Measurements from ENCODE around the gene NAA50.
A peak's percentile ranks its signal among the peaks of the same experiment; 100 is the strongest.

The NAA50 gene

DNA sequence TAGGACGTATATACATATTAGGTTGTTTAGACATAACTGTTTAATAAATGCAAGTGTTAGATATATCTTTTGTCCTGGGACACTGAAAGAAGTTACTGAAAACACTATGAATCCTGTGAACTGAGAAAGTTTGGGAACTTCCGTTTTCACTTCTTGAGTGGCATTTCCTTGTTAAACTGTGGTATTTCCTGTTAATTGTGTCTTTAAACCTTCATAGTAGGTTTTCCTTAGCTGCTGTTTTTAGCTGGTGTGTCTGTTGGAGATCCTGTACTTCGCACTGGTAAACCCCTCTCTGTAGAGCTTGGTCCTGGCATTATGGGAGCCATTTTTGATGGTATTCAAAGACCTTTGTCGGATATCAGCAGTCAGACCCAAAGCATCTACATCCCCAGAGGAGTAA lies 37.9 kb upstream of the NAA50 start (continued):
- TF ChIP-seq ZNF629 (tag by site-specific recombination; IDR thresholded peaks at IDR 0.05) (no peak), ZBTB21 (tag by site-specific recombination; IDR thresholded peaks at IDR 0.05) (no peak), ZNF426 (tag by site-specific recombination; IDR thresholded peaks at IDR 0.05) (no peak), MZF1 (tag by site-specific recombination; IDR thresholded peaks at IDR 0.05; ENCODE audit: borderline replicate concordance) (no peak), ZNF169 (tag by site-specific recombination; IDR thresholded peaks at IDR 0.05) (no peak), ZNF621 (tag by site-specific recombination; IDR thresholded peaks at IDR 0.05) (no peak), RBAK (tag by site-specific recombination; IDR thresholded peaks at IDR 0.05) (no peak), ZNF202 (tag by site-specific recombination; IDR thresholded peaks at IDR 0.05; ENCODE audit: borderline replicate concordance) (no peak), ZNF19 (tag by site-specific recombination; IDR thresholded peaks at IDR 0.05; ENCODE audit: low read depth) (no peak)
- TF ChIP-seq, protein P1, sequence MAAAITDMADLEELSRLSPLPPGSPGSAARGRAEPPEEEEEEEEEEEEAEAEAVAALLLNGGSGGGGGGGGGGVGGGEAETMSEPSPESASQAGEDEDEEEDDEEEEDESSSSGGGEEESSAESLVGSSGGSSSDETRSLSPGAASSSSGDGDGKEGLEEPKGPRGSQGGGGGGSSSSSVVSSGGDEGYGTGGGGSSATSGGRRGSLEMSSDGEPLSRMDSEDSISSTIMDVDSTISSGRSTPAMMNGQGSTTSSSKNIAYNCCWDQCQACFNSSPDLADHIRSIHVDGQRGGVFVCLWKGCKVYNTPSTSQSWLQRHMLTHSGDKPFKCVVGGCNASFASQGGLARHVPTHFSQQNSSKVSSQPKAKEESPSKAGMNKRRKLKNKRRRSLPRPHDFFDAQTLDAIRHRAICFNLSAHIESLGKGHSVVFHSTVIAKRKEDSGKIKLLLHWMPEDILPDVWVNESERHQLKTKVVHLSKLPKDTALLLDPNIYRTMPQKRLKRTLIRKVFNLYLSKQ (tag by site-specific recombination; IDR thresholded peaks at IDR 0.05; ENCODE audit: borderline replicate concordance): no peak

DNA sequence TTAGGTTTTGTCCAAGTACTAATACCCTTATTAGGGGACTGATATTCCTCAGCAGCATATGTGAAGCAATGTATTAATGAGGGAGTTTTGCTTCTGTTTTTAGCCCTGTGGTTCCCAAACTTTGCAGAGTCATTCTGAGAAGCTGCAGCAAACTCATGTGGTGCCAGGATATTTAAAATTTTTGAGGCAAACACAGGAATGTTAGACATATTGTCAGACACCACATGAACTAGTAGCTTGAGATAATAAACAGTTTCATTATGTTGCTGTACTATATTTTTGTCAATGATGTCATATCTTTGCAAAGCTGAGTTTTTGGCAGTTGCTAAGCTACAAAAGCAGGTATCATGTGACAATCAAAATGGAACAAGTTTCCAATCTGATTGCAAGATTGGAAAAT lies 37.4 kb upstream of the NAA50 start:
- Histone ChIP-seq H3K36me3 (ENCODE audit: control insufficient read depth in 2 of 2, insufficient read depth in 1 of 2, low read length in 2 of 2) (peaks cover 4 to 15% of the 10 kb centered on the region in 2 experiments; a peak in 2 of 3 replicates), H3K4me1 (ENCODE audit: control insufficient read depth, insufficient read depth, low read length) (no peaks in the 10 kb centered on the region), H3K4me3 (ENCODE audit: low read depth, low read length) (no peak overlapping the region), H3K9me3 (ENCODE audit: control insufficient read depth, insufficient read depth, low read depth, low read length) (no peaks in the 10 kb centered on the region), H3K27ac (ENCODE audit: extremely low read depth, low read depth, low read length) (no peak overlapping the region)
- no peak for TF ChIP-seq ZNF114 (tag by site-specific recombination; IDR thresholded peaks at IDR 0.05)
- TF ChIP-seq ZNF558 (tag by site-specific recombination; IDR thresholded peaks at IDR 0.05): no peak
- TF ChIP-seq ZNF391 (tag by site-specific recombination; IDR thresholded peaks at IDR 0.05; ENCODE audit: borderline replicate concordance, low read depth): no peak
- TF ChIP-seq, protein P2, sequence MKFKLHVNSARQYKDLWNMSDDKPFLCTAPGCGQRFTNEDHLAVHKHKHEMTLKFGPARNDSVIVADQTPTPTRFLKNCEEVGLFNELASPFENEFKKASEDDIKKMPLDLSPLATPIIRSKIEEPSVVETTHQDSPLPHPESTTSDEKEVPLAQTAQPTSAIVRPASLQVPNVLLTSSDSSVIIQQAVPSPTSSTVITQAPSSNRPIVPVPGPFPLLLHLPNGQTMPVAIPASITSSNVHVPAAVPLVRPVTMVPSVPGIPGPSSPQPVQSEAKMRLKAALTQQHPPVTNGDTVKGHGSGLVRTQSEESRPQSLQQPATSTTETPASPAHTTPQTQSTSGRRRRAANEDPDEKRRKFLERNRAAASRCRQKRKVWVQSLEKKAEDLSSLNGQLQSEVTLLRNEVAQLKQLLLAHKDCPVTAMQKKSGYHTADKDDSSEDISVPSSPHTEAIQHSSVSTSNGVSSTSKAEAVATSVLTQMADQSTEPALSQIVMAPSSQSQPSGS (tag by site-specific recombination; IDR thresholded peaks at IDR 0.05; ENCODE audit: low read depth): peak; percentile 82
- 0 out of 2 replicates have a peak, but pooled peaks have one; percentile 32 for TF ChIP-seq GFI1B (tag by site-specific recombination; IDR thresholded peaks at IDR 0.05)
- TF ChIP-seq ZNF202 (tag by site-specific recombination; IDR thresholded peaks at IDR 0.05; ENCODE audit: borderline replicate concordance): no peak
- TF ChIP-seq, protein P3, sequence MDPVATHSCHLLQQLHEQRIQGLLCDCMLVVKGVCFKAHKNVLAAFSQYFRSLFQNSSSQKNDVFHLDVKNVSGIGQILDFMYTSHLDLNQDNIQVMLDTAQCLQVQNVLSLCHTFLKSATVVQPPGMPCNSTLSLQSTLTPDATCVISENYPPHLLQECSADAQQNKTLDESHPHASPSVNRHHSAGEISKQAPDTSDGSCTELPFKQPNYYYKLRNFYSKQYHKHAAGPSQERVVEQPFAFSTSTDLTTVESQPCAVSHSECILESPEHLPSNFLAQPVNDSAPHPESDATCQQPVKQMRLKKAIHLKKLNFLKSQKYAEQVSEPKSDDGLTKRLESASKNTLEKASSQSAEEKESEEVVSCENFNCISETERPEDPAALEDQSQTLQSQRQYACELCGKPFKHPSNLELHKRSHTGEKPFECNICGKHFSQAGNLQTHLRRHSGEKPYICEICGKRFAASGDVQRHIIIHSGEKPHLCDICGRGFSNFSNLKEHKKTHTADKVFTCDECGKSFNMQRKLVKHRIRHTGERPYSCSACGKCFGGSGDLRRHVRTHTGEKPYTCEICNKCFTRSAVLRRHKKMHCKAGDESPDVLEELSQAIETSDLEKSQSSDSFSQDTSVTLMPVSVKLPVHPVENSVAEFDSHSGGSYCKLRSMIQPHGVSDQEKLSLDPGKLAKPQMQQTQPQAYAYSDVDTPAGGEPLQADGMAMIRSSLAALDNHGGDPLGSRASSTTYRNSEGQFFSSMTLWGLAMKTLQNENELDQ (tag by site-specific recombination; IDR thresholded peaks at IDR 0.05; ENCODE audit: low read depth): no peak
- TF ChIP-seq KLF9 (tag by site-specific recombination; IDR thresholded peaks at IDR 0.05; ENCODE audit: low read depth): no peak
- no peak for TF ChIP-seq RBAK (tag by site-specific recombination; IDR thresholded peaks at IDR 0.05)
- peak; percentile 48; the same call in 1 of the 2 replicates for TF ChIP-seq OSR2 (tag by site-specific recombination; IDR thresholded peaks at IDR 0.05)
- TF ChIP-seq, protein P4, sequence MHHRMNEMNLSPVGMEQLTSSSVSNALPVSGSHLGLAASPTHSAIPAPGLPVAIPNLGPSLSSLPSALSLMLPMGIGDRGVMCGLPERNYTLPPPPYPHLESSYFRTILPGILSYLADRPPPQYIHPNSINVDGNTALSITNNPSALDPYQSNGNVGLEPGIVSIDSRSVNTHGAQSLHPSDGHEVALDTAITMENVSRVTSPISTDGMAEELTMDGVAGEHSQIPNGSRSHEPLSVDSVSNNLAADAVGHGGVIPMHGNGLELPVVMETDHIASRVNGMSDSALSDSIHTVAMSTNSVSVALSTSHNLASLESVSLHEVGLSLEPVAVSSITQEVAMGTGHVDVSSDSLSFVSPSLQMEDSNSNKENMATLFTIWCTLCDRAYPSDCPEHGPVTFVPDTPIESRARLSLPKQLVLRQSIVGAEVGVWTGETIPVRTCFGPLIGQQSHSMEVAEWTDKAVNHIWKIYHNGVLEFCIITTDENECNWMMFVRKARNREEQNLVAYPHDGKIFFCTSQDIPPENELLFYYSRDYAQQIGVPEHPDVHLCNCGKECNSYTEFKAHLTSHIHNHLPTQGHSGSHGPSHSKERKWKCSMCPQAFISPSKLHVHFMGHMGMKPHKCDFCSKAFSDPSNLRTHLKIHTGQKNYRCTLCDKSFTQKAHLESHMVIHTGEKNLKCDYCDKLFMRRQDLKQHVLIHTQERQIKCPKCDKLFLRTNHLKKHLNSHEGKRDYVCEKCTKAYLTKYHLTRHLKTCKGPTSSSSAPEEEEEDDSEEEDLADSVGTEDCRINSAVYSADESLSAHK (tag by site-specific recombination; IDR thresholded peaks at IDR 0.05): no peak
- TF ChIP-seq ZNF629 (tag by site-specific recombination; IDR thresholded peaks at IDR 0.05): peak; percentile 47; the same call in 1 of the 2 replicates
- ChIA-PET POLR2A (interaction anchor here (0.6 kb wide), 1 partner anchor 38 kb away, joined by 3 read pairs; no protein-coding TSS in a partner anchor), CTCF (no interaction called here)
